NCI-H446 (cell line): Measurements from ENCODE around the gene DMD.
A peak's percentile ranks its signal among the peaks of the same experiment; 100 is the strongest.
"Not testable (repeated sequence)": the region's sequence is repeated elsewhere in the genome, so short reads cannot be mapped to it uniquely, and the experiment has no call there.

Source experiments
- DNase-seq, 2 experiments: peaks; one replicate each; lab custom pipeline; 2025; lab: John Stamatoyannopoulos, UW

DMD gene

GRCh38 chrX:32599156-32599555 is 612.2 kb downstream of the DMD start:
- no peak for DNase-seq

DNA sequence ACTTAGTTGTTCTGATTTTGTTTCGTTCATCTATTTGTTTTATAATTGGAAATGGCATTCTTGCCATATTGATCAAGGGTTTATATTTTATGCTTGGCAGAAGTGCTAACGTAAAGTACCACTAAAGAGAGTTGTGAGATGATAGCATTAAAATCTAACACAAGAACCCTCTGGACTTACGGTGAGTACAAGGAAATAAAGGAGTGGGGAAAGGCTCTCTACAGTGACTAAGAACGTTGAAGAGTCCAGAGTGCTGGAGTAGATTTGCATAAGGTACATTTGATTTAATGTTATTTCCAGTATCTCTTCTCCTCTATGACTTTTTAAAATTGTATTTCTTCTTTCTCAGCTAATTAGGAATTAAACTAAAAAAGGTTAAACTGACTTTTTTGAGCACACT is 612.6 kb downstream of the DMD start:
- no peak for DNase-seq

DNA sequence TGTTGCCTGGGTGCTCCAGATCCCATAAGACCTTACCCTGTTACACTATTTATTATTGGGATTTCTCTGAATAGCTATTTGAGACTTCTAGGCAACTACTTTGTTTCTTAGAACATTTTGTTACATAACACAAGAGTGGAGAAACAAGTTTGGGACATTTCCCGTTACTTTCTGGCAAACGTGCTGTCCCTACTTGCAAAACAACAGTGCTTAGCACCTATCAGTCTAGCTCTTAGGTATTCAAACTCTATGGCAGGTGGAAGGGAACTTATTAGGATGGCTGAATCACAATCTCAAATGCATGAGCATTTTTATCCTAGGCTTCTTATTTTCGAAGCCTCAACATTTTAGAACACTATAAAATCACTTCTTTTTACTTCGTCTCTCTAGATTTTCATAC is 613.6 kb downstream of the DMD start:
- no peak for DNase-seq

- DNase-seq, result no peak
Measured at GRCh38 chrX:32592786-32593185, 618.6 kb downstream of the DMD start.

DNA sequence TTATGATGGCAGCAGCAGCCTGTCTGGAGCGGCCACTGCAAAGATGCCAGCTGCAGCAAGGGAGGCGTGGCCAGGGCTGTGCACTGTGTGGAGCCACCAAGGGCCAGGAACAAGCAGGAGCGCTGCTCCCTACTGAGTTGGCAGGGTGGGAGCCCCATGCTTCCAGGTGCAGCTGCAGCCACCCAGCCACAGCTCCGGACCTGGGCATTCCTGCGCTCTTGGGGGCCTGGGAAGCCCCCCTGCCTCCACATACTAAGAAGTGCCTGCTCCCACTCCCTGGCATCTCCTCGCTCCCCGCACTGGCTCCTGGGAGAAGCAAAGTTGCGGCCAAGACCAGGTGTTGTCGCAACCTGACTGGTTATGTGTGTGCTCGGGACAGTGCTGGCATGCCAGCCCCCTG is 619.8 kb downstream of the DMD start:
- no peak for DNase-seq

- DNase-seq, result no peak
Measured at GRCh38 chrX:32582729-32583128, 628.6 kb downstream of the DMD start.

- no peak for DNase-seq
Measured at GRCh38 chrX:32576885-32577284, 634.5 kb downstream of the DMD start.

DNA sequence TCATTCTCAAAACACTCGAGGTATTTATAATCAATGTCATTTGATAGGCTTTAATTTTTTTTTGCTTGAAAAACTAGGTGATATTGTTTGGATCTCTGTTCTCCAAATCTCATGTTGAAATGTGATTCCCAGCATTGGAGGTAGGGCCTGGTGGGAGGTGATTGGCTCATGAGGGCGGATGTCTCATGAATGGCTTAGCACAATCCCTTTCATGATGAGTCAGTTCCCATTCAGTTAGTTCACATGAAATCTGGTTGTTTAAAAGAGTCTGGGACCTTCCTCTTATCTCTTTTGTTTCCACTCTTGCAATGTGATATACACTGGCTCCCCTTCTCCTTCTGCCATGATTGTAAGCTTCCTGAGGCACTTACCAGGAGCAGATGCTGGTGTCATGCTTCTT is 638.7 kb downstream of the DMD start:
- DNase-seq, result no peak

GRCh38 chrX:32571579-32571978 is 639.8 kb downstream of the DMD start:
- DNase-seq, result no peak

- no peak for DNase-seq
Measured at GRCh38 chrX:32562261-32562660, 649.1 kb downstream of the DMD start.

GRCh38 chrX:32545101-32545500 is 666.2 kb downstream of the DMD start:
- no peak for DNase-seq

- no peak for DNase-seq
Measured at GRCh38 chrX:32538554-32538953, 672.8 kb downstream of the DMD start.

DNA sequence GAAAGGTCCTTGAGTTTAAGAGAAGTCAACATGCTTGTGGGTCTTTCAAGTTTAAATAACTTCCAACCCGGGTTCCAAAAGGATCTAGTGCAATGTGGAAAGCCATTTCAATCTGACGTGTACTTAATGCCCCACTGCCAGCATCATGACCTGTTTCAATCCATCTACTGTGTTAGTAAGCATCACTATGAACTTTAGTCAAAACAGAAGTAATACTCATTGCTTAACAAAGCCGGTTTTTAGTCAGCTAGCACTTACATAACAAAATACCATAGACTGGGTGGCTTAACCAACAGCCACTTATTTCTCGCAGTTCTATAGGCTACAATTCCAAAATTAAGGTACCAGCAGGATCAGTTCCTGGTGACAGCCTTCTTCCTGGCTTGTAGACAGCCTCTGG is 677.5 kb downstream of the DMD start:
- DNase-seq, result no peak

- no peak for DNase-seq
Measured at GRCh38 chrX:32532262-32532661, 679.1 kb downstream of the DMD start.

- peak in 1 of 2 experiments; percentile 30 for DNase-seq
Measured at GRCh38 chrX:32530802-32531403, 680.4 kb downstream of the DMD start.

- not testable (repeated sequence) for DNase-seq
Measured at GRCh38 chrX:32528451-32528850, 682.9 kb downstream of the DMD start.

- DNase-seq, result no peak
Measured at GRCh38 chrX:32525234-32525633, 686.1 kb downstream of the DMD start.

DNA sequence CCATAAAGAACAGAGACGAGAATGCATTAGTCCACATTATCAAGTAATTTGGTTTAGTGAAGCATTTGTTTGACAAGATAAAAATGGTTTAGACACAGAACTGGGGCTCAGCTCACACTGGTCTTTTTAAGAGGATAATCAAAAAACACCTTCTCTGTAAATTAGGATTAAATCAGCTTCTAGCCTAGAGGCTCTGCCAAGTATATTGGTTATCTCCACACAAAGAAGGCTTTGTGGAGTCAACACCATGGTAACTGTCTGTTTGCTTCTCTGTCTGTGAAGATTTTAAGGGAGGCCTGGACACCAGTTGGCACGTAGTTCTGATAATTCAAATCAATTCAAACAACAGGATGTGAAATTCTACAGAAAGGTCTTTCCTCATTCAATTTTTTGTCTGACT is 687.0 kb downstream of the DMD start:
- DNase-seq, result no peak

- no peak for DNase-seq
Measured at GRCh38 chrX:32520789-32521188, 690.6 kb downstream of the DMD start.

- no peak for DNase-seq
Measured at GRCh38 chrX:32514986-32515385, 696.4 kb downstream of the DMD start.

DNA sequence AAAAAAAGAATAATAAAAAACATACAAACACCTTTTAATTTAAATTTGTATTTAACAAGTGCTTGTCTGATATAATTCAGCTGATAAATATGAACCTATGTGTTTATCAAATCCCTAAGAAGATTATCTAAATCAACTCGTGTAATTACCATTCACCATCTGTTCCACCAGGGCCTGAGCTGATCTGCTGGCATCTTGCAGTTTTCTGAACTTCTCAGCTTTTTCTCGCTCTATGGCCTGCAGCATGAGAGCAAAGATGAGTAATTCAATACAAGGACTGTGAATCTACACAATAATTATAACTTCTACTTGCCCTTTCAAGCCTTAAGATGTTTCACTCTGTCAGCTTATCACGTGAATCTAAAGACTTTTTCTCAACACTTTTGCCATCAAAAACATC is 709.7 kb downstream of the DMD start:
- no peak for DNase-seq

DNA sequence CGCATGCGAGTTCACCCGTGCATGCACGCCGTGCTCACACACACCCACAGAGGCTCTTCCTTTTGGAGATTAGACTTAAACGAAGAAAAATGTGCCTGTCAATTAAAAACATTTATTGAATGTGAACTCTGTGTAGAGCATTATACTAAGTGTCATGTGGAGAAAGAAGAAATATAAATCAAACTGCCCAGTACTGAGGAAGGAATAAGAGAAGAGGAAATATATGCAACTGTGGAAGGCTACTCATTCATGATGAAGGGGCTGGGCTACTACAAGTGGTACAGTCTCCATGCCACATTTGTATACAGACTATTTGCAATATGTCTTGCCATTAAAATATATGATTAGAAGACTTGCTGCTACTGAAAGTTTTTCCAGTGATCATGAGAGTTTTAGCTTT is 714.7 kb downstream of the DMD start:
- DNase-seq, result no peak

GRCh38 chrX:32495855-32496254 is 715.5 kb downstream of the DMD start:
- no peak for DNase-seq

GRCh38 chrX:32489125-32489524 is 722.2 kb downstream of the DMD start:
- DNase-seq, result no peak
